NCI-H2227 (cell line): ENCODE data around the gene UBA3.

Source experiments
- DNase-seq: peaks from one replicate; lab custom pipeline; 2025; ENCODE audit not compliant: unreplicated experiment; lab: John Stamatoyannopoulos, UW

Gene UBA3

DNA sequence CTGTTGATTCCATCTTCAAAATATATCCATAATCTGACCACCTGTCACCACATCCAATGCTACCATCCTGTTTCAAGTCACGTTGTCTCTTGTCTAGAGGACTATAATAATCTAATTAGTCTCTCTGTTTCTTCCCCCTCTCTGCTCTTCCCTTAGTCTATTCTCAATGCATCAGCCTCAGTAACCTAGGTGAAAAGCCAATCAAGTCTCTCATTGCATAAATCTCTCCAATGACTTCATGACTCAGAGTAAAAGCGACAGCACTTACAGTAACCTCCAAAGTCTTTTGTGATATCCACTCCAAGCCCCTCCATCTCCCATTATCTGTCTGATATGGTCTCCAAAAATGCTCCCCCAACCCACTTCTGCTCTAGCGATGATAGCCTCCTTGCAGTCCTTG, 7.2 kb downstream of the UBA3 start:
- DNase-seq: no peak

DNA sequence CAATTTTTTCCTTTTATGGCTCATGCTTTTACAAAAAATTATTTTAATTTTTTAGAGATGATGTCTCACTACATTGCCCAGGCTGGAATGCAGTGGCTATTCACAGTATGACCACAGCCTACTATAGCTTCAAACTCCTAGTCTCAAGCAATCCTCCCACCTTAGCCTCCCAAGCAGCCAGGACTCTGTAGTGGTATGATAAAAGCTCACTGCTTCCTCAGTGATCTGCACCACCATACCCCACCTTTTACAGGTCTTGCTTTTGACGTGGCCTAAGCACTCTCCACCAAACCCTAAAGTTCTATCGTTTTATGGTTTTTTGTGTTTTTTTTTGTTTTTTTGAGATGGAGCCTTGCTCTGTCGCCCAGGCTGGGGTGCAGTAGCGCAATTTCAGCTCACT, 14.0 kb downstream of the UBA3 start:
- DNase-seq: no peak

DNA sequence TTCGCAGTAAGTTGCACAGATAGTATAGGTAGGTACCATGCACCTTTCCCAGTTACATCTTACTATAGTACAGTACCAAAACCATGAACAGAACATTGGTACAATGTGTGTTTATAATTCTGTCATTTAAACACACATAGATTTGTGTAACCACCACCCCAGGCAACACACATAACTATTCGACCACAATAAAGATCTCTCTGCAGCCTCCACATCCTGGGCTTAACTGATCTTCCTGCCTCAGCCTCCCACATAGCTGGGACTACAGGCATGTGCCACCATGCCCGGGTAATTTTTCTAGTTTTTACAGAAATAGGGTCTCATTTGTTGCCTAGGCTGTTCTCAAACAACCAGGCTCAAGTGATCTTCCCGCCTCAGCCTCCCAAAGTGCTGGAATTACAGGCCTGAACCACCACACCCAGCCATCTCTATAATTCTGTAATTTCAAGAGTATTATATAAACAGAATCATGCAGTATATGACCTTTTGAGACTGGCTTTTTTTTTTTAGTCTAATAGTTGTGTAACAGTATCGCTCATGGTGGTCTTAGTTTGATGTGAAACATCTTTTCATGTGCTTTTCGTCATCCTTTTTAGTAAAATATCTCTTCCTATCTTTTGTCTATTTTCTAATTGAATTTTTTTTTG, 14.7 kb downstream of the UBA3 start:
- no peak for DNase-seq

DNA sequence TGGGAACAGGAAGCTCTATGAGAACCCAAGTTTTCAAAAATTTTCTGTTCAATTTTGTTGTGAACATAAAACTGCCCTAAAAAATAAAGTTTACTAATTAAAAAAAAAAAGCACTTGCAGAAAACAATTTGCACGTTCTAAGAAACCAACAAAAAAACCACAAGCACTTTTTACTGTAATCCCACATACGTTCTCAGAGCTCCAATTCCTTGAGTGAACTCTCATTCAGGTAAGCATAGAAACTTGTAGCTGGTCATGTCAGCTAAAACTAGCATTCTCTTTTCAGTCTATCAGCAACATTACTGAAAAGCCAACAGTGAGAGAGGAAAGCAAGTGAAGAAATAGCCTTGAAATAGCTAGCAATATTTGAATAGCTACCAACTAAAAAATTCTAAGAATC, 16.5 kb downstream of the UBA3 start:
- DNase-seq: no peak

DNA sequence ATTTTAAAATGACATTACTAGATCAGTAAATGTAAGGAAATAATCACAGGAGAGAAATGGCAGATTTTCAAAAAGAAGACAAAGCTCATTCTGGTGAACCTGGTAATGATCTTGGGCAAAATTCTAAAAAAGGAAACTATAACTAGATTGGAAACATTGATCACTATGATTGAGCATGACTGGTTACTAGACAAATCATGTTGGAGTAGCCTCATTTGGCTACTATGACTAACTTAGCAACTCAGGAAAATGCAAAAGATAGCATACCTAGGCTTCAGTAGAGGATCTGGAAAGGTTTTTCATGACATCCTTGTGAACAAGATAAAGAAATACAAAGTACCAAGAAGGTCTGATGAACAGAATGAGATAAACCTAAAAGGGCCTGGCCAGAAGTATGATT, 20.5 kb downstream of the UBA3 start:
- DNase-seq: no peak

DNA sequence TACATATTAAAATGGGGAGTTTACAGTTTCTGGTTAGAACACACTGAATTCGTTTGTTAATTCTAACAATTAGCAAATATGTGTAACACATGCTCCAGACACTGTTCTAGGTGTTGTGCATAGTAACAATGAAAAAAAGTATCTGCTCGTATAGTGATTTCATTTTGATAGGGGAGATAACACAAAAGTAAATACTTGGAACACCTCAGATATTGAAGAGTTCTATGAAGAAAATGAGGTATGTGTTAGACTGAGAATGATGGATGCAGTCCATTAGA, 21.3 kb downstream of the UBA3 start:
- DNase-seq: no peak

DNA sequence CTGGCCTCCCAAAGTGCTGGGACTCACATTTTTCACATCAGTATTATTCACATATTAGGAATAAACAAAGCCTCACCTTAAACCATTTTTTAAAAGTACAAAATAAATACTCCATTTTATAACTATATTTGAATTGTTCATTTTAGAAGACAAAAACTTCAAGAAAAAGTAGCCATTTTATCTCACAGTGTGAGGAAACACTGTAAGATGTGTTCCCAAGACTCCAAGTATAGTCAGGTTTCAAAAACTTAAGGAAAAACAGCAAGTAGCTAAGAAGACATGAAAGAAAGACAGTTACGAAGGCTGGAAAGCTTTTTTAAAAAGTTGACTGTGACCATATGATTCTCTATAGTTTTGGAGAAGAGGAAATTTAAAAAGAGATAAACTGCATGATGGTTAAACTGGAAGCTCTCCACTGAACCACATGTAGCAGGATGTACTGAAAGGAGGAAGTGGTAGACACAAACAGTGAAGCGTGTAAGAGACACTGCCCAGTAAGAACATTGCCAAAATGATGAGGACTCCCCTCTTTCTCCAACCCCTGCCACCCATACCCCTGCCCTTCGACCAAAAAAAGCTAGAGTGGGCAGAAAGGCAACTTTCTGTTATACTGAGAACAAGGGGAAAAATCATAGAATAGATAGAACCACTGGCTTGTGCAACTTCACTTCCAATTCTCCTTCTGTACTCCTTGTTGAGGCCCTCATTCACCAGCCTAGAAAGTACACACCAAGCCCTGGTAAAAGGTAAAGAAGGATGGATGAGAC, 21.8 kb downstream of the UBA3 start:
- no peak for DNase-seq

DNA sequence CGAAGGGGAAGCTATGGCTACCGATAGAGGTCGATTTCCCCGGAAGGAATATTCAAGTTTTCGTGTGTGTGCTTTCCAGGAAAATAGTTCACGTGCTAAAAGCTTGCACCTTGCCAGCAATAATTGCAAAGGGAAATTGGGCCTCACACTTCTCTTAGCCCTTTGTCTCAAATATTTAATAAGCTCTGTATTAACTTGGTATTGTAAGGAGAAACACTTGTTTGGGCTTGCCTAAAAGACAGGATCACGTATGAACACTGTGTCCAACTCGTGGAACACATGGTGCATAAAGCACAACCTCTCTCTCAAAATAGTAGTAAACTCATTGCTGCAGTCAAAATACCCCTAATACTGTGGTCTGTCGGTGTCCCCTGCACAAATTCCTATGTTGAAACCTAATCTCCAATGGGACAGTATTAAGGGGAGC, 27.7 kb downstream of the UBA3 start:
- no peak for DNase-seq

DNA sequence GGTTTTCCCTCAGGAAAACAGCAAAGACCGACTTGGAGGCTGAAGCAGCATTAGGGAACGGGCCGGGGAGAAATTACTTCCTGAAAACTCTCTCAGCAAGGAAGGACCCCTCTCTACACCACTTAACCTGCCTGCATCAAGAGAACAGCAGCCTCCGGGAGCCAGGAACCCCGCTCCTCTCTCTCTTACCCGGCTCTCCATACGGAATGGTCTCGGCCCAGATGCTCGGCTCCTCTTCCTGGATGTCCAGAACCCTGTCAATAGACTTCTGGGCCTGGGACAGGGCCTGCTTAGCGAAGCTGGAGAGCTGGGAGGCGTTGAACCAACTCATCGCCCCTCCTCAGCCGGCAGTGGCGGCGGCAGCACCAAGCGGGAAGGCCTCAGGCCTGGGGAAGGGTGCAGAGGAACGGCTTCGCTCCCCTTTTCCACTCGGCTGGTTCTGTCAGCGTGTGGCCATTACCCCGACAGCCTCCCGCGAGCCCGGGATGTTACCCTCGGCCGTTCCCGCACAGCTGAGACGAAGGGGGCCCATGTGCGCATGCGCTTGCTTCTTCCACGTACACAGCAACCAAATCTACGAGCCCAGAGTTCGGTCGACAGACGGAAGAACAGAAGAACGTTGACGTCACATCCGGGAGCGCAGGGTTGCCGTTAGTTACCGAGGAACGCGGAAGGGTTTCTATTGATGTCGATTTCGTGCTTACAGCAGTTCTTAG, 28.3 kb downstream of the UBA3 start, which contains the start of gene TMF1:
TMF1 (minus strand) TSS at position 578 of the 716 bp plus-strand sequence; CDS start at position 331, 247 bp downstream.
- DNase-seq: no peak

DNA sequence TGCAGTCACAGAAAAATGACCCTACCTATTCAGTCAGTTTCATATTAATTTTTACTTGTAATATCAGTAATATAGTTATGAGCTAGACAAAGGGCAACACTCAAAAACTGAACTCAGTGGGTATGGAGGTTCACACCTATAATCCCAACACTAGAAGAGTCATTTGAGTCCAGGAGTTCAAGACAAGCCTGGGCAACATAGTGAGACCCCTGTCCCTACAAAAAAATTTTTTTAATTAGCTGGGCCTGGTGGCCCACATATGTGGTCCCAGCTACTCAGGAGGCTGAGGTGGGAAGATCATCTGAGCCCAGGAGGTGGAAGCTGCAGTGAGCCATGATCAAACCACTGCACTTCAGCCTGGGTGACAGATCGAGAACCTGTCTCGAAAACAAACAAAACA, 31.2 kb downstream of the UBA3 start:
- no peak for DNase-seq

DNA sequence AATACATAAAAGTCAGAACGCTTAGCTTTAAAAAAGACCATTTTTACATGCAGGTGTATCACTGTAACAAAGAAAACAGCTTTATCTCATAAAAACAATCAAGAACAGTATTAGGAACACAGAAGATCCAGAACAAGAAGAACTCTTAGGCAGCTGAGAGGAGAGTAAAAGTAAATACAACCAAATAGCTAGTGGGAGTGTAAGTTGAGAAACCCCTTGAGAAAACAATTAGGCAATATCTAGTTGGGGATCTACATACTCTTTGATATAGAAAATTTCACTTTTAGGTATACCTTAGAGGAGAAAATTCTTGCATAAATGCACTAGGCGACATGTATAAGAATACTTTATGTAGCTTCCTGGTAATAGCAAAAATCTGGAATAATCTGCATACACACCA, 35.6 kb downstream of the UBA3 start:
- DNase-seq: no peak

DNA sequence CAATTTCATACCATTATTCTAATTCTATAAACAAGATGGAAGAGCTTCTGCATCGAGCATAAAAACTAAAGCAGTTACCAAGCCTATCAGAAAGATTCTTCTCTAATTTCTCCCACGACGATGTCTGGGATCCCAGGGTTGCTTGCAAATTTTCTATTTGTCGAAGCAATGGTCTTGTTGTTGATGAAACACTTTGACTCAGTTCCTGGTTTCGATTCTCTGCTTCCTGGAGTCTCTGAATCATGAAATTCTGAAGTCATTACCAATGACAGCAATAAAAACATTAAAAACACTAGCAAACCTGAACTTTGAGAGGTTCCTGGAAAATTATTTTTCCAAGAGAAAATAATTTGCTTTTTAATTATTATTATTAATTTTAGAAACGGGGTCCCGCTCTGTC, 46.7 kb downstream of the UBA3 start:
- no peak for DNase-seq

DNA sequence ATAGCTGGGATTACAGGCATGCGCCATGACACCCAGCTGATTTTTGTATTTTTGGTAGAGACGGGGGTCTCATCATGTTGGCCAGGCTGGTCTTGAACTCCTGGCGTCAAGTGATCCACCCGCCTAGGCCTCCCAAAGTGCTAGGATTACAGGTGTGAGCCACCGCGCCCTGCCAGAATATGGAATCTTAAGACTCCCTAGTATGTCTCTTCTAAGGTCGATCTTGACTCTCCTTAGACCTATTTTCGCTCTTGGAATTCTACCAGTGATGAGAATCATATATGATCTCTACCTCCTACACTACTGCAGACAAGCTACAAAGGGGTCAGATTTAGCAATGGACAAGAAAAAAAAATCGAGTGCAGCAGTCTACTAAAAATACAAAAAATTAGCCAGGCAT, 47.4 kb downstream of the UBA3 start:
- no peak for DNase-seq

DNA sequence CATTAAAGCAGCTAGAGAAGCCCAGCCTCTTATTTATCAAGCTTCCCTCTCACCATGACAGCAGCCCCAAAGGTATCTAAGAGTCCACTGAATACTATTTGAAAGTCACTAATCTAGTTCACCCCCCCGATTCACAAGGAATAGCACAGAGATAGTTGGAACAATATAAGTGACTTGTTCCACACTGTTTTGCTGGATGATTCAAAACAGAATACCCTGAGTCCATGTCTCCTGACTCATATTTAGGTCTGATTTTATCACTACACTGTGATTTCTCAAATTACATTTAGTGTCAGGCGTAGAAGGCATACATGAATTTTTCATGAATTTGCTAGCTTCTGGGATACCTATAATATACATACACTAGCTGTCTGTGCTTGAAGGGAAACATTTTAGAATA, 48.0 kb downstream of the UBA3 start:
- DNase-seq: no peak

DNA sequence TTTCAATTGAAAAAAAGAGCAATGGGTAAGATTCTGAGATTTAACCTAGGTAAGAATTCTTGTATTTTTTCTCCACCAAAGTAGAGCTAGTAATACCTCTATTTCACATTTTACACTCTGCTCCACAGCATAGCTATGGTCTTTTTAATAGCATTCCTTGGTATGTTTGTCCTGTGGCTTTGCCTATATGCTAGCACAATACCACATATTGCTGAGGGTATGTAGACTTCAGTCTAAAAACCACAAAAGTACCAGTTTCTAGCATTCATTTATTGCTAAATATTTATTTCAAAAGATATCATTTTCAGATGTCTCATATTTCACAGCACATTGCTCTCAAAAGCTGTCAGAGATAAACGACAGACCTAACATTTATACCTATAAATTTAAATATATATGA, 48.5 kb downstream of the UBA3 start:
- no peak for DNase-seq

DNA sequence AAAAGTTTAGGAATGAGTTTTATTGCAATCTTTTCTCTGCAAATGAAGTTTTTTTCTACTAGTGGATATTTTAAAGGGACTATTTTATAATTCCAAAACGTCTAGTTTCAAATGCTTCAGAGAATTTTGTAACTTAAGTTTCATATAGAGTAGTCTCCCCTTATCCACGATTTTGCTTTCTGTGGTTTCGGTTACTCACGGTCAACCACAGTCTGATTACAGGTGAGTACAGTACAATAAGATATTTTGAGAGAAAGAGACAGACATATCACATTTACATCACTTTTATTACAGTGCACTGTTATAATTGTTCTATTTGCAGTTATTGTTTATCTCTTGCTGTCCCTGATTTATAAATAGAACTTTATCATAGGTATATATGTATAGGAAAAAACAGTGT, 59.3 kb downstream of the UBA3 start:
- DNase-seq: no peak

DNA sequence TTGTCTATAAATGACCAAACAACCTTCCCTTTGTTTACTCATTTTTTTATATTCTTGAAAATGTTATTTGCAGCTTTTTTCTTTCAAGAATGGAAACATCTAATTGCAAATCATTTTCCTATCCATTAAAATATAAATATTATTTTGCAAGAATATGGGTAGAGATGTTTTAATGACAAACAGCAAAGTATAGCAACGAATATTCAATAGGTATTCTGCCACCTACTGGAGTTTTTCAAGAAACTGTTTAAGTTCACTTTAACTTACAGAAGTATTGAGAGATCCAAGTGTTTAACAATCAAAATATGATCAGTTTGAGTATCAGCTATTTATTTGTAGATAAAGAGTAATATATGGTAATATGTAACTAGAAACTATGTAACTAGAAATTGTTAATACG, 59.7 kb downstream of the UBA3 start:
- no peak for DNase-seq

DNA sequence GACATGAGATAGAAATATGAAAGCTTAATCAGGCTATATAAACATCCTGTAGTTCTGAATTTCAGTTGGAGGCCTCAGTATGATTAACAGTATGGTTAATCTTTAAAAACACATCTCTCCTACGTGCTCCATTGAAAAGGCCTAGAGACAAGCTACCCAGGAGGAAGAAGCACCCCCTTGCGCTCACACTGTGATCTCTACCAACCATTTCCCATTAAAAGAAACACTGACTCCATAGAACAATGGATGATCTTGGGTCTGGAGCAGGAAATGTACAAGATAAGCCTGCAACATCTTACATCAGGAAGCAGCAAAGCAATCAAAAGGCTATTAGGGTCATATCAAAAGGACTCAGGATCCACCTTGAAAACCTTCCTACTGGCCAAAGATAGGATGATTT, 63.3 kb downstream of the UBA3 start:
- DNase-seq: no peak

DNA sequence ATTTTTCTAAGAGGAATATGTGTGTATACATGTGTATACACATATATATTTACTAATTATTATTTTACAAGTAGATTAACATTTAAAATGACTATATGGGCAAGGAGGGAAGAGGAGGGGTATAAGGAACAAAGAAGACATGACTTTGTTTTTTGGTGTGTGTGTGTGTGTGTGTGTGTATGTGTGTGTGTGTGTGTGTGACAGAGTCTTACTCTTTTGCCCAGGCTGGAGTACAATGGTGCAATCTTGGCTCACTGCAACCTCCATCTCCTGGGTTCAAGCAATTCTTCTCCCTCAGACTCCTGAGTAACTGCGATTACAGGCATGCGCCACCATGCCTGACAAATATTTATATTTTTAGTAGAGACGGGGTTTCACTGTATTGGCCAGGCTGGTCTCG, 64.1 kb downstream of the UBA3 start:
- DNase-seq: no peak

DNA sequence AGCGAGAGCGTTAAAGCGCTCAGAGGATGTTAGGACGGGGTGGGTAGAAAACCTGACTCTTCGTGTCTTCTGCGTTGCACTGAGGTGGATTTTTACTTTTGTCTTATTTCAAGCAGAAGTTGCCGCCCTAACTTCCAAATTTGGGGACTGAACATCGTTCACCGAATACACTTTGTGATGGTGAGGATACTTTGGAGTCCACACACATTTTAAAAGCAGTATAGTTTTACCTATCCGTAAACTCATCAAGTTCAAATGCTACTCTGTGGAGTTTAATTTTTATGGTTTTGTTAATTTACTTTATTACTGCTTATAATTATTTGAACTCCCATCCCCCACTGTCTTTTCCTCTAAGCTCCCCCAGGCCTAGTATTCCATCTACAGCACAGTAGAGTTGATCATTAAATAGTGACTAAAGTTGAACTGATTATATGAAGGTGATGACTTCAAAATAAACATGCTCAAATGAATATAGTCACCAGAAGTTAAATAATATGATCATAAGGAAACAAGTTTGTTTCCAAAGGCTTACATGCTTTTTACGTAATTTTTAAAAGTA, 66.1 kb downstream of the UBA3 start:
- DNase-seq: no peak

DNA sequence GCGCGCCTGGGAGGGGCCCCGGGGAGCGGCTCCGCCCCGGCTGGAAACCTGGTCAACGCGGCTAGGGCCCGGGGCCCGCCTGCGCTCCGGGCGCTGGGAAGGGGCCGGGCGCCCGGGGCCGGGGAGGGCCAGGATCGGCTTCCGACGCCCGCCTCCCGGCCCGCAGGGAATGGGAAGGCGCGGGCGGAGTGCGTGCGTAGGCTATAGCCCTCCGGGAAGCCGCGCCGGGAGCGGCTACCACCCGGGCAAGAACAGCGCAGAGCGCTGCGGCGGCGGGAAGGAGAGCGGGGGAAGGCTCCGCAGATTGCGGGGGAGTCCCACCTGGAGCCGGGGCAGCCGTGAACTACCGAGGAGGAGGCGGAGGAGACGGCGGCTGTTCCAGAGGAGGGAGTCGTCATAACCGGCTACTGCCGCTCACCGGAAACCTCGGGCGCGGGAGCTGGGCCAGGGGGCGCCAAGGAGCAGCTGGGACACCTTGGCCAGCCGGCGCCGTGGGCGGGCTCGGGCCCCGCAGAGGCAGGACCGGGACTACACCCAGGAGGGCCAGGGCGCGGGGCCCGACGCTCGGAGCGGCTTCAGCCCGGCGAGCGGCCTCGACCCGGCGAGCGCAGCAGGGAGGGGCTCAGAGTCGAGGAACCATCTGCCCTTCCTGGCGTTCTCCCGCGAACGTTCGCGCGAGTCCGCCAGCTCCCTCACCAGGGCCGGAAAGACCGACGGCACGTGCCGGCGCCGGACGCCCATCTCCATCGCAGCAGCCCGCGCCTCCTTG, 66.7 kb downstream of the UBA3 start, which contains the start of gene EOGT:
EOGT (minus strand) TSS at position 432 of the 769 bp plus-strand sequence. CDS start 3,838 bp downstream, outside the sequence.
- DNase-seq: peak; percentile 84
